Caki2 (cell line): ENCODE results near the gene TCERG1L. TPM values are rescaled to one million over a fixed set of nuclear protein-coding genes. Genes with fewer than 3 reads are reported as not detected.
A peak's percentile ranks its signal among the peaks of the same experiment; 100 is the strongest.
"Not testable (repeated sequence)": the region's sequence is repeated elsewhere in the genome, so short reads cannot be mapped to it uniquely, and the experiment has no call there.

Experiments
- DNase-seq: peaks from one replicate; pipeline ENCODE4 v3.0.0-alpha.2; 2015; ENCODE audit warnings: low read depth
- in situ Hi-C: cut with HindIII; loops from 2 replicates; pipeline ENCODE4 v1.10.0; 2016; ENCODE audit warnings: low sequenced_read_pairs, low pct_unique_long_range_greater_than_20kb, mixed read lengths
- total RNA-seq: library from RNA; depleted of rRNA; stranded (reverse); fragments of >200 nt; shearing (Covaris generic); gene quantifications from 2 replicates; pipeline ENCODE4 v1.2.3, GENCODE V29; 2014; ENCODE audit warnings: low replicate concordance; rRNA removed

Gene TCERG1L
- not detected in 2 replicates for total RNA-seq

- no peak for DNase-seq
- in situ Hi-C loops = no loop called here
Observed at GRCh38 chr10:131311661-131312477, at the start of gene TCERG1L. TSS of gene TCERG1L (minus strand) at chr10:131311721. CDS start at chr10:131311635, 86 bp downstream.

DNA sequence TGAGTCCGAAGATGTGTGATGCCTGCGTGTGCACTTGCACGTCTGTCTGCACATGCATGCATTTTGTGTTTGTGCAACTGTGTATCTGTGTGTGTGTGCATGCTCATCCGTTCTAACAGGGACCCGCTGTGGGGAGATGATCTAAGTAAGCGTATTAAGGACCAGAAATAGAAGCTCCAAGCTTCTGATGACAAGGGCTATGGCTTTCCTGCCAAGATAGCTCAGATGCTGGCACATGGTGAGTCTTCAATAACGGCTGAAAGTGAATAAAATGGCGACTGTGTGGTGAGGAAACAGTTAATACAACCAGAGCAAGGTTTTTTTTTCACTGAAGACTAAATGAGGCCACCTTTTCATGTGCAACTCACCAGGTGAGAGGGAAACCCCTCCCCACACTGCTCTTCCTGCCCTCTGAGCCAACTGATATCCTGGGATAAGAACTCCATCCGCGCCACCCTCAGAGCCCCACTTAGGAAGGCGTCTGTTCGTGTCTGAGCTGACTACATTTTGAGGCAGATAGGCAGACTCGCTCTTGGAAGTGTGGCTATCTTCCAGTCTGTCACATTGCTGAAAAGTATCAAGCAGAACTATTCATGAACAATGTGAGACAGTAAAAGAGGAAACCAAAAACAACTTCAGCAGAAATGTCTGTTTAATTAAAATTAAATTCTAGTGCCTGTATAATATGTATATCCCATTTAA lies 47.4 kb upstream of the TCERG1L start:
- in situ Hi-C loops = no loop called here

DNA sequence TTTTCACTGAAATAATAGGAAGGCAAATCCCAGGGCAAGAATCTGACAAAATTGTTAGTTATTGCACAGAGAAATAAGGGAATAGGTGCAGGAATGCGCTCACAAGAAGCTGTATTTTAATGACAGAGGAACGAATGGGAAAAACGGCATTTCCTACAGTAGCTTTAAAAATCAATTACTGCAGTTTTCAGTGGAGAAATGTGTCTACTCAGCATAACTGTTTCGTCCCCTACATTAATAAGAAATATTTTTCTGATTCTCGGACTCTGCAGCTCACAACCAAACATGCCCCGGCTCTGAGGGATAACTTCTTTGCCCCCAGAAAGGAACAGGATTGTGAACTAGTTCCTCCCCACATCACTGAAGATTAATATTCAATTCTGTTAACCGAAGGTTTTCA lies 44.9 kb upstream of the TCERG1L start:
- no peak for DNase-seq
- in situ Hi-C loops = no loop called here

More for the DNA sequence above, 47.4 kb upstream of the TCERG1L start:
- DNase-seq = no peak

DNA sequence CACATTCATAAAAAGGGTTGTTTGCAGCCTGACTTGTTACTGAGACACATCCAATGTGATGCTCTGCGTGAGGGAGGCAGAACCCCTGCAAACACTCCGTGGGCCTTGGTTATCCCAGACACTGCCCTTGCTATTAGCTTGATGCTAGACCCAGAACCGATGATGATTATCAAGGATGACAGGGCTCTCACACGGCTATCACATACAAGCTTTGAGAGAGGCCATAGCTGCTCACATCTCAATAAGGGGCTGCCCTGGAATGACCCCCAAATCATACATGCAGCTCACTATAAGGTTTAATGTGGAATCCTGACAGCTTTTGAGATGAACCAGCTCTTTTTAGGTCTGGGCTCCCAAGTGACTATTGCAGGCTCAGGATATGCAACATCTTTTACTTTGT lies 44.4 kb upstream of the TCERG1L start:
- in situ Hi-C loops = no loop called here
- no peak for DNase-seq

- in situ Hi-C loops = no loop called here
Observed at GRCh38 chr10:131355056-131355455, 43.5 kb upstream of the TCERG1L start.

DNA sequence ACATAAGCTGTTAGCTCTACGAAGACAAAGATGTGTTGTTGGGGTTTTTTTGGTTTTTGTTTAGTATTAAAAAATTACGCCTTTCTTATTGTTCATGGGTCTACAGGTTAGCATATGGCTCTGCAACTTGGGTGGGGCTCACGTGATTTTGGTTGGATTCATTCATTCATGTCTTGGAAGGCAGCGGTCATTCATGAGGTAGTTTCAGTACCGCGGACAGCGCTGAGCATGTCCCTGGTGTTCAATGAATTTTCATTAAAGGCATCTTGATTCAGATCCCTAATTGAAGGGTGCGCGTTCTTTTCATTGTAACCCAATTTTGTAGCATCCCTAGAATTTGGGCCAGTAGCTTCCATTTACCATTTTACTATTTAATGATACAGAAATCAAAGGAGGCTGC lies 42.9 kb upstream of the TCERG1L start:
- in situ Hi-C loops = no loop called here
- DNase-seq = peak; percentile 5

More at GRCh38 chr10:131355056-131355455, 43.5 kb upstream of the TCERG1L start:
- DNase-seq = no peak

- DNase-seq = no peak
- in situ Hi-C loops = no loop called here
Observed at GRCh38 chr10:131352765-131353290, 41.3 kb upstream of the TCERG1L start.

- in situ Hi-C loops = no loop called here
- no peak for DNase-seq
Observed at GRCh38 chr10:131350660-131351059, 39.1 kb upstream of the TCERG1L start.

- DNase-seq = no peak
- in situ Hi-C loops = no loop called here
Observed at GRCh38 chr10:131350245-131350644, 38.7 kb upstream of the TCERG1L start.

DNA sequence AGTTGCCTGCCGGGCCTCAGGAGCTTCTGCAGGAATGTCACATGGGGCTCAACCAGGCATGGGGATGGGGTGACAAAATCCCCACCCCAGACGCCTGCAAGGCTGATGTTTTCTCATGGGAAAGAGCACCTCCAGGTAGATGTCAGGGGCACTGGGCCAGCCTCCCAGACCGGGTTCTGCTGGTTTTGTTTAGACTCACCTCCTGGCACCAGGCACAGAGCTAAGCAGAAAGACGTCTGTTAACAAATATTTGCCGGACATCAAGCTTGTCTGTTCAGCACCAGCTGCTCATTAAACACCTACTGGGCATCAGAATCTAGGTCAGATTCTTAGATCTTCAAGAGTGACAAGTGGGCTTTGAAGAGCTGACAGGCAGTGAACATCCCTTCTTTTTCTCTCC lies 34.9 kb upstream of the TCERG1L start:
- no peak for DNase-seq
- in situ Hi-C loops = no loop called here

DNA sequence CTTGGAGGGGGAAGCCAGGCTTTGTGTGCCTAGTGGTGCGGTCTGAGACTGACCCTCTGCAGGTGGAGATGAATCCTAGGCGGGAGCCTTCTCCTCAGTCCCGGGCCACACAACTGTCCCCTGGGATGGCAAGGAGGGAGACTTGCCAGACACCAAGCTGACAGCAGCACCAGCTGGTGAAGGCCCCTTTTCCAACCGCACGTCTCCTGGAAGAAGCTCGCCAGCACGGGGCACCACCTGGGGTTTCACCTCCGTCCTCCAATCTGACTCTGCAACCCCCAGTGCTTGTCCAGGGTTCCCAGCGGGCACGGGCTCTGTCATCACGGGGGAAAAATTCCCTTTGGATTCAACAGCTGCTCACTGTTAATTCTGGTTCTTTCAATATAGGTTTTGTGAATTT lies 34.2 kb upstream of the TCERG1L start:
- DNase-seq = no peak
- in situ Hi-C loops = no loop called here

- no peak for DNase-seq
- in situ Hi-C loops = no loop called here
Observed at GRCh38 chr10:131344747-131345146, 33.2 kb upstream of the TCERG1L start.

- no peak for DNase-seq
- in situ Hi-C loops = no loop called here
Observed at GRCh38 chr10:131337741-131338140, 26.2 kb upstream of the TCERG1L start.

- in situ Hi-C loops = no loop called here
- DNase-seq = no peak
Observed at GRCh38 chr10:131332821-131333220, 21.3 kb upstream of the TCERG1L start.

DNA sequence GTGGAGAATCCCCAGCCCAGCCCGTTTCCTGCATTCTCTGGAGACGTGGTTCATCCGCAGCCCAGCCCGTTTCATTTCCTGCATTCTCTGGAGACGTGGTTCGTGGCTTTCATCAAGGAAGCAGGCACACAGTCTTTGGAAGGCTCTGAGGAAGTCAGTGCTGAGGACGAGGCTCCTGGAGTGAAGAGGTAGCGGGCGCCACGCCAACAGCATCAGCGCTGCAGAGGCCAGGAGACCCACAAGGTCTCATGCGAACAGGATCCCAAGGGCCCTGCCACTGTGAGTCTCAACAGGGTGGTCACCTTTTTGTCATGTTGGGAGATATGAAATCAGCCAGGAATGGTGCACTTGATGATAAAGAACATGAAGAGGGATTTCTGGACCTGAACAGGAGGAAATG lies 12.4 kb upstream of the TCERG1L start:
- DNase-seq = no peak
- in situ Hi-C loops = no loop called here

DNA sequence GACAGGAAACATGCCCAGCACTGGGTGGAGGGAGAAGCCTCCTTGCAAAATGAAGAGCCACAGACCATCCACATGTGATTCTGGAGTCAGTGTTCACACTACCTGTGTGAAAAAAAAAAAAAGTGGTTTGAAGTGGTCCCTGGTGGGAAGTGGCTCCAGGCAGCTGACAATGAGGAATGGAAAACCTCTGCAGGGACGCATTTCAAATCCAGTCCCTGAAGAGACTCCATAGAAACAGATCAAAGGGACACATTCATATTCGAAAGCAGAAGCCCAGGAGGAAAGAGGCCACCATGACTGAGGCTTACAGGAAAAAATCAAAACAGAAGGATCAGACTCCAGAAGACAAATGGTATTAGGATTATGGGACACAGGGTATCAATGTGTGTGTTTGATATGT lies 11.5 kb upstream of the TCERG1L start:
- in situ Hi-C loops = no loop called here
- no peak for DNase-seq

- in situ Hi-C loops, DNase-seq: not testable (repeated sequence)
Observed at GRCh38 chr10:131322575-131322974, 11.1 kb upstream of the TCERG1L start.

DNA sequence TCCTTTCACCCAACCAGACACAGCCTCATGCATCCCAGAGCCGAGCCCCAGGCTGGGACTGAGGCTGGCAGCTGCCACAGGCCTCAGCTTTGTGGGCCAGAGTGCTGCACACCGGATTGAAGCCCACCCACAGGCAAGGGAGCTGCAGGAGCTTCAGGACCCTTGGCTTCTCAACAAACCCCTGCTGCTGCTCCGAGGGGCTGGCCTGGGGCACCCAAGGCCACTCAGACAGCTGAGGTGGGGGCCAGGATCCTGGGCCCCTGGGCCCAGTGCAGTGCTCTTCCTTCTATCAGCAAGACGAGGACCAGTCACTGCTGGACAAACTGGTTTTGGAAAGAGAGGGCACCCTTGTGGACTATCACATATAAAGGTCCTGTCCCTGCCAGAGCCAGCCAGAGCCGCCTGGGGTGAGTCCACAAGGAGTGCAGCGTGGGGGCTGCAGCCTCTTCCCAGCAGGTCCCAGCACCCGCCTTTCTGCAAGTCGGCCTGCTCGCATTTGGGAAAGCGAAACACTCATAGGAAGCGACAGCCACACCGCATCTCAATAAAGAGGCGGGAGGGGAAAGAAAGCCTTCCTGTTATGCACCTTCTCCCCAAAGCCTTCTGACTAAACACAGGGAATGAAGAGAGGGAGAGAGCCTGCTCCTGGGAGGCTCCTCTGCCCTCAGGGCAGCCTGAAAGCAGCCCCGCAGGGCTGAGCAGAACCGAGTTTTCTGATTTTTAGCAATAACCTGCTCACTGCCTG lies 9.5 kb upstream of the TCERG1L start:
- in situ Hi-C loops = no loop called here
- no peak for DNase-seq

DNA sequence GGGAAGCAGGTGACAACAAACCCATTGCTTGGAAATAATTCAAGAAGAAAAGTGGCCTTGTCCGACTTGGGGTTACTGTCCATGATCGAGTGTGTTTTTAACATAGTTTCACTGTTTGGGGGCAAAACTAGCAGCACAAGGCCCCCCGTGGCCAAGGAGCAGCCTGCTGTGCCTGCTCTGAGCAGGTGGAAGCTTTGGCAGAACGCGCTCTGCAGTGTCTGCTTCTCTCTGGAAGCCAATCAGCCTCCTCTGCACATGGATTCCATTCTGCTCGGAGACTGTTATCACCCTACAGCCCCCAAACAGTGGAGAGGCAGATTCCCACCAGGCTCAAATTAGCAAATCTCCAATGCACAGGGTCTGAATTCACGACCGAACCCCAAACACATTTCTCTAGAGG lies 7.3 kb upstream of the TCERG1L start:
- in situ Hi-C loops = no loop called here
- DNase-seq = no peak
